HG03064 (cell line): ENCODE data around the gene ATP2B3.

ENCODE experiments used
- ATAC-seq: cut with Tn5 transposase; IDR thresholded peaks from one replicate; pipeline ENCODE4 v1.9.1; 2021; ENCODE audit warnings: low read depth; ENCODE audit not compliant: unreplicated experiment

The ATP2B3 gene

DNA sequence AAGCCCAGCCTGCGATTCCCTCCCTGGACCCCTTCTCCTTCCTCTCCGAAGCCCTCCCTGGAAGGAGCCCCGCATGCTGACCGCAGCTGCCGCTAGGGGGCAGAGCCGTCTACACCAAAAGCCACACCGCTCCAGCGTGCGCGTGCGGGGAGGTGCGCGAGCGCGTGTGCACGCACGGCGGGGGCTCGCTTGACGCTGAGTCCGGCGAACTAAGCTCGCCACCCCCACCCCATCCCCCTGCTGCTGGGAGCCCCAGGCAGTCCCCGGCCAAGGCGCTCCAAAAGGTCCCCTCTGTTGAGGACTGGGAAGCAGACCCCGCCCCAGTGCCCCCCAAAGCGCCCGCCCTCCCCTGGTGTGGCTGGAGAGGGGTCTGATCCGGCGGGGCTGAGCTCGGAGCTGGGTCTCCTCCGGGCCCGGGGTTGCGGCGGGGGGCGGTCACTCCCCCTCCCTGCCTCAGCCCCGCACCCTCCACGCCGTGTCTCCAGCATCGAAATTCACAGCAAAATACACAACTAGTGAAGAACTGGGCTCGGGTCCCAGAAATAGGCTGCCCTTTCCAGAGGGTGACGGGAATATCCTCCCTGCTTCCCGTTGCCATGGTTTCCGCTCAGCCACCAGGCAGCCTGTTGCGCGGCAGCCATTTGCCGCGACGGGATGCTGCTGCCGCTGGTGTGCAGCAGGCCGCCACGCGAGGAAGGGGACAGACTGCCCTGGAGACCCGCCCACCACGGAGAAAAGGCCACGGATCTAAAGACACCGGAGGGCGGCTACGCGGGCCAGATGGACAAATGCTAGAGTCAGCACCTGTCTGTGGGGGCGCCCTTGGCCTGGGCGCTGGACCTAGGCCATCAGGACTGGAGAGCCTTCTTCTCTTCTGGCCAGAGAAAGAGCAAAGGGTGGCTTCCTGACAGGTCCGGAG is 92.7 kb downstream of the ATP2B3 start:
- ATAC-seq, result no peak

DNA sequence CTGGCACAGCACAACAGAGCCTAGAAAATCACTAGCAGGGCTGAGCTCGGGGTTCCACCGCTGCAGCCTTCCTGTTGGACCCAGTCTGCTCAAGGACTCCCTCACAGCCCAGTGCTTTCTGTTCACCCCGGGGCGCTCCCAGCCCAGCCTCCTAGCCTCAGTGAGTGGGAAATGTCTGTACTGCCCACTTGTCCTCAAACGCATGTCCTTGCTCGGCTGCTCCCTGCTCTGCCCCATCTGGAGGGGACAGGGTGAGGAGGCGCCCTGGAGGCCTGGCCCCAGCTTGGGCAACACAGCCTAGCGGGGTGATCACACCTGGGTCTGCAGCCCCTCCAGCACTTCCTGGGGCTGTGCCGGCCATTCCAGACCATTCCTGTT is 93.4 kb downstream of the ATP2B3 start:
- ATAC-seq, result no peak

- ATAC-seq, result no peak
Measured at GRCh38 chrX:153611298-153612095, 94.1 kb downstream of the ATP2B3 start.

GRCh38 chrX:153612413-153612812 is 95.0 kb downstream of the ATP2B3 start:
- no peak for ATAC-seq

DNA sequence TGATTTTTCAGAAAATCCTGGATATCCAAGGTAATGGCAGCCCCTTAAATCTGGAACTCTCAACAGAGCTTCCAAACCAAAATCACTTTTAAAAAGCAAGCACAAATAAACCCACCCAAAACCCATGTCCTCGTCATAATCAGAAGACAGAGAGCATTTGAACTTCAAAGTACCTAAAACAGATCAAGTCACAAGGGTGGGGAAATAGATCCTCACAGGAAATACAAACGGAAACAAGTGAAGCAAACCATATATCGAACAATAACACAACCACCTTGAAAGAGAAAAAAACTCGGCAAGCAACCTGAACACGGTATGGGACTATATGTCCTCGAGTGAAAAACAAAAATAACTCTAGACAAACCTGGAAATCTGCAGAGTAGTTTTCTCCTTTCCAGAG is 97.4 kb downstream of the ATP2B3 start:
- no peak for ATAC-seq

DNA sequence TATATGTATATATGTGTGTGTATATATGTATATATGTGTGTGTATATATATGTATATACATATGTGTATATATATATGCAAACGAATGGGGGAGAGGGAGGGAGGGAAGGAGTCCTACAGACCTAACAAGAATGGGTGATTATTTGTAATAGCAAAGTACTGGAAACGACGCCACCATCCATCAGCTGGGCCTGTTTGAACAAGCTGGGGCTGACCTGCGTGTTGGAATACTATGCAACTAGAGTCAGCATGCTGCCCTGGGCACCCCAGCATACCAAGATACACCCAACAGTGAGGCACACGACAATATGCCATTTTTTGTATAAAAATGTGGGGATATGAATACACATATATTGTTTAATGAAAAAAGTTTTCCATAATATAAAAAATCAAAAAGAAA is 103.1 kb downstream of the ATP2B3 start:
- no peak for ATAC-seq

DNA sequence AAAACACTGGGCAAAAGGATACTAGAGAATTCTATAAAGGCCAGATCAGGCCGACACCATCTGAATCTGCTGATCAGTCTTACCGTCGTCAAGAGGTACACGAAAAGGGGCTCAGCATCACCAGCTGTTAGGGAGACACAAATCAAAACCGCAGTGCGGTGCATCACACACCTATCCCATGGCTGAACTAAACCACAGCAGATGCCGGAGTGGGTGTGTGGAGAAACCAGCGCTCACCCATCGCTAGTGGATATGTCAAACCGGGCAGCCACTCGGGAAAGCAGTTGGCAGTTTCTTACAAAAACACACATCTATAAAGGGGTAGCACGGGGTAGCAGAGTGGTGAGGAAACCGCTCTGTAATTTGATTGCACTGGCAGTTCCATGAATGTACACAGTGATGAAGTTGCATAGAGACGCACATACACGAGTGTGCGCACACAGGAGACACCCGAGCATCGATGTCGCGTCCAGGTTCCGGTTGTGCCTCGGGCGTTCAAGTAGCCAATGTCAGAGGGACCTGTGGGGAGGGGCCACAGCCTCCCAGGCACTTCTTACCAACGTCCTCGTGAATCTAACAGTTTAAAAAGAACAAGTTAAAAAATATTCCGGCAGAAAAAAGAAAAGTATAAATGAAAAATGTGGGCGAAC is 104.6 kb downstream of the ATP2B3 start:
- no peak for ATAC-seq

DNA sequence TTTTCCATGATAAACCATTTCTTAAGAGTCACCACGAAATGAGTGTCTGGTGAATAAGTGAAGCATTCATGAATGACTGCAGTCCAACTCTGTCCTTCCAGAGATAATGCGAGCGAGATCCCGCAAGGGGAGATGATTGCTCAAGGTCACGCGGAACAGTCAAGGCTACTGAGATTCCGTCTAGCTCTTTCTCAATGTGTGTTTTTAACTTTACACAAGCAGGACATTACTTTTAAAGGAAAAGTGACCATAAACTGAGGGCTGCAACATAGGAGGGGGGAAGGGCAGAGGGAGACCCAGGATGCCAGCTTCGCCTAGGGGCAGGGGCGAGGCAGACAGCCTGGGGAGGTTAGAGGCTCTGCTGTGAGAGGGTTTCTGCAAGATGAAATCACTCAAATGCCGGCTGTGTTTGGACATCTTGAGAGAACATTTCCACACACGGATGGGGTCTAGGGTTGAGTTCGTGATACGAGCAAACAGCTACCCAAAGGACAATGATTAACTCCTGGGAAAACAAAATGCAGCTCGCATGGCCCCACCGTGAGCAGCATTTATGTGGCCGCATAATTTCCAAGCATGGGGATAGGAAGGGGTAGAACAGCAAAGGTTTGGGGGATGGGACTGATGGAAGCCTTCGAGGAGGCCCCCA is 105.3 kb downstream of the ATP2B3 start:
- no peak for ATAC-seq

GRCh38 chrX:153623310-153624029 is 106.0 kb downstream of the ATP2B3 start:
- ATAC-seq, result no peak

GRCh38 chrX:153624196-153625091 is 107.0 kb downstream of the ATP2B3 start:
- ATAC-seq, result no peak

DNA sequence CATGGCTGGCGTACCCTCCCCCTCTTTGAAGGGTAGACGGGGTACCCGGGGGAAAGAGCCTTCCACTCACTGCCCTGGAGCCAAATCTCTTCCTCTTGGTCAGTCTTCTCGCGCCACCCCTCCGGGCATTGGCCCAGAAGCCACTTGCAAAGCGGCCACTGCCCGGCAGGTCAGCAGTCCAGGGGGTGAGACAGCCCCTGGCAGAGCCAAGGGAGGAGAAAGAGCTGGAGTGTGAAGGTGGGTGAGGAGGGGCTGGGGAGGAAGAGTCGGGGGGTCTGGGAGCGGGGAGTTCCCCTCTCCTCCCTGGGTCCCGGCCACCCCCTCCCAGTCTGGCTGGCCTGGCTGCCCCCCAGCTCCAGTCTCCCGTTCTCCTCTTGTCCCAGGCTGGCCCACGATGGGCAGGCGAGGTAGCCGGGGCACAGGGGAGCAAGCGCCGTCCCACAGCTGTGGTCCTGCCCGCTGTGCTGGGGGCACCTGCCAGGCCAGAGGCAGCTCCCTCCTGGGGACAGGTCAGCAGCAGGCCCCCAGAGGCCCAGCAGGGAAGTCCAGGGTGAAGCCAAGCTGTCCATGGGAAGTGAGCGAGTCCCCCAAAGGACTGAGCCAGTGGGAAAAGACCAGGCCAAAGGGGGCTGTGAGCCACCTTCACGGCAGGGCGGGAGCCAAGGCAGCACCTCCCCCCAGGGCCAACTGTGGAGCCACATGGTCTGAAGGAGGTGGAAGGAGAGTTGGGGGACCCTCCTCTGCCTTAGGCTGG is 108.0 kb downstream of the ATP2B3 start:
- ATAC-seq, result no peak

GRCh38 chrX:153626025-153626633 is 108.7 kb downstream of the ATP2B3 start:
- ATAC-seq, result no peak

DNA sequence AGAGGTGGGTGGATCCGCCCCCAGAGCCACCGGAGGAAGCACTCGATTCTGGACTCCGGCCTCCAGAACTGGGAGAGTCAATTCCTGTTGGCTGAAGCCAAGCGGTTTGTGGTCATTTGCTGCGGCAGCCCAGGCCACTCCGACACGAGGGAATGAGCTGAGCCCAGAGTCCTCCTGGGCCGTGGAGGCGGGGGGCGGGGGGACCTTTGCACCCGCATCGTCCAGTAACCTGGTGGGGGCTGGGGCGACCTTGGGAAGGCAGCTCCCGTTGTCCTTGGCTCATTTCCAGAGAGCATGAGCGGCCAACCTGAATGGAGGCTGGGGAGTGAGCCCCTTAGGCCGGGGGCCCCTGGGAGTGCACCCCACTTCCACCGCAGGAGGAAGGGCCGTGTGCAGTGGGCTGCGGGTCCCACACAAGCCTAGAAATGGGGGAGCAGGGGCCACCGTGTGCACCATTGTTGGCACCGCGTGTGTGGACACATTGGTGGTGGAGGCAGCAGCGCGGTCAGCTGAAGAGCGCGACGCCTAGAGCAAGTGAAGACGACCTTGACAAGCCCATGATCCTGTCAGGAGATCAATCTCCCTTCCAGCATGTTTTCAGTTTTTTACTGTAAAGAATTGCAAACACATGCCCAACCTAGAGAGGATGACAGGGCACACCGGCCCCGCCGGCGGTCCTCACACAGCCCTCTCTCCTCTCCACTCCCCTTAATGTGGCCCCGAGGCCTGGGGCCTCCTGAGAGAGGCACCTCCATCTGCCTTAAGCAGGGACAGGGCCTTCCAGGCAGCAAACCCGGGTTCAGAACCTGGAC is 109.6 kb downstream of the ATP2B3 start:
- no peak for ATAC-seq

DNA sequence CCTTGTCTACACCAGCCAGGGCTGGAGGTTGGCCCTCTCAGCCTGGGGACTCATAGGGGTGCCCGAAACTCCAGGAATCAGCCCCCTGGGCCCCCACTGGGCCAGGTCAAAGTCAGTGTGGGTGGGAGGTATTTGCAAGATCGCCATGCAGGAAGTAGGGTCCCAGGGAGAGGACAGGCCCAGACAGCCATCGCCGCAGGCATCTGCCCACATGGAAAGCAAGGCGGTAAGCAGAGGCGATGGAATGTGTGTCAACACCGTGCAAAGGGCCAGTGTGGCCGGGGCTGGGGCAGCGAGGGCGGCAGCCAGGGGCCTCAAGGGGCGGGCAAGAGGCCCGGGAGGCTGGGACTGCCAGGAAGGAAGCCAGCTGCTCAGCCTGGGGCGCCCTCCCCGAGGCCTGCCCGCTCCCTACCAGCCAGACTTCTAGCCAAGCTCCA is 110.3 kb downstream of the ATP2B3 start:
- ATAC-seq, result no peak

GRCh38 chrX:153628129-153628528 is 110.7 kb downstream of the ATP2B3 start:
- ATAC-seq, result no peak

- no peak for ATAC-seq
Measured at GRCh38 chrX:153628665-153629064, 111.2 kb downstream of the ATP2B3 start.

DNA sequence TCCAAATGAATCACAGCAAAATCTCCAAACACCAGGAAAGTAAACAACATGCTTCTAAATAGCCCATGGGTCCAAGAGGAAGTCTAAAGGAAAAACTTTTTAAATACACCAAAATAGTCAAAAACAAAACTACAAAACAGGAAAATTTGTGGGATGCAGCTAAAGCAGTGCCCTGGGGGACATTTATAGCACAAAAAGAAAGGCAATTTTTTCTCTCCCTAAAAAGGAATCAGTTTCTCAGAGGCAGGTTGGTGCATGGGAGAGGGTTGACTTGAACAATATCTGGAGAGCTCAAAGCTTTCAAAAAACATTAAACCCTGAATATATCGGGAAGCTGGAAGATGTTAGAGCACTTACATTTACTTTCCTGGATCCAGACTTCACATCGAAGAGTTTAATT is 113.9 kb downstream of the ATP2B3 start:
- ATAC-seq, result no peak
